Smooth muscle cell (in vitro differentiated cells): Measurements from ENCODE around the gene MRGPRX2. TPM values are rescaled to one million over a fixed set of nuclear protein-coding genes. Genes with fewer than 3 reads are reported as not detected.

Experiments
- DNase-seq: peaks from one replicate; lab custom pipeline; 2025; ENCODE audit not compliant: unreplicated experiment; lab: John Stamatoyannopoulos, UW
- H2AFZ ChIP-seq: fragments of 200-600 bp; sonication (generic); 2 replicates; pipeline ENCODE4 v1.6.0; 2016; ENCODE audit warnings: antibody characterized with exemption, low read depth, mild to moderate bottlenecking
- H3F3A ChIP-seq: fragments of 200-600 bp; sonication (generic); 2 replicates; pipeline ENCODE4 v1.6.0; 2017; ENCODE audit warnings: antibody characterized with exemption, low read depth
- H3K27ac ChIP-seq: fragments of 200-600 bp; sonication (generic); 2 replicates; pipeline ENCODE4 v1.5.1; 2016; ENCODE audit warnings: low read depth, mild to moderate bottlenecking
- H3K27me3 ChIP-seq: fragments of 200-600 bp; sonication (generic); 2 replicates; pipeline ENCODE4 v1.6.1; 2016; ENCODE audit warnings: low read depth, mild to moderate bottlenecking
- H3K36me3 ChIP-seq: fragments of 200-600 bp; sonication (generic); 2 replicates; pipeline ENCODE4 v1.5.1; 2016; ENCODE audit warnings: low read depth
- H3K4me1 ChIP-seq: fragments of 200-600 bp; sonication (generic); 2 replicates; pipeline ENCODE4 v1.5.1; 2016; ENCODE audit warnings: low read depth
- H3K4me2 ChIP-seq: fragments of 200-600 bp; sonication (generic); 2 replicates; pipeline ENCODE4 v1.6.0; 2016; ENCODE audit warnings: mild to moderate bottlenecking
- H3K4me3 ChIP-seq: fragments of 200-600 bp; sonication (generic); 2 replicates; pipeline ENCODE4 v1.5.1; 2016; ENCODE audit warnings: mild to moderate bottlenecking
- H3K79me2 ChIP-seq: fragments of 200-600 bp; sonication (generic); 2 replicates; pipeline ENCODE4 v1.6.0; 2016; ENCODE audit warnings: low read depth, mild to moderate bottlenecking
- H3K9ac ChIP-seq: fragments of 200-600 bp; sonication (generic); 2 replicates; pipeline ENCODE4 v1.6.0; 2016; ENCODE audit warnings: low read depth
- H3K9me3 ChIP-seq: fragments of 200-600 bp; sonication (generic); replicated peaks from 2 replicates; pipeline ENCODE4 v1.5.1; 2016; ENCODE audit warnings: low read depth
- H4K20me1 ChIP-seq: fragments of 200-600 bp; sonication (generic); 2 replicates; pipeline ENCODE4 v1.6.0; 2016; ENCODE audit warnings: low read depth
- CTCF ChIP-seq: fragments of 200-600 bp; sonication (generic); IDR thresholded peaks from 2 replicates; pipeline ENCODE4 v1.5.1; 2017; ENCODE audit warnings: borderline replicate concordance, mild to moderate bottlenecking, antibody characterized with exemption; ENCODE audit not compliant: insufficient read depth, poor library complexity, severe bottlenecking
- WGBS: methylation state at CpG from one replicate; pipeline ENCODE4 v1.1.7; 2016; ENCODE audit warnings: low lambda C conversion rate; 5-methylcytosine and 5-hydroxymethylcytosine counted together
- polyA plus RNA-seq: library from polyadenylated mRNA; unstranded; fragments of >200 nt; fragmentation: Nextera tagmentation; extraction: Ambion mirVana; gene quantifications from 2 replicates; pipeline ENCODE4 v1.2.1, GENCODE V29; 2016
- total RNA-seq: library from RNA; depleted of rRNA; stranded (reverse); fragments of >200 nt; gene quantifications from 2 replicates; pipeline ENCODE4 v1.2.3, GENCODE V29; 2014

The MRGPRX2 gene
- total and polyA plus RNA-seq, 2 experiments from 2014 or later, result 0.19 TPM; not detected in 1

- Histone ChIP-seq H3K27me3 (no peaks in the 10 kb centered on the region), H3K9me3 (no peaks in the 10 kb centered on the region), H4K20me1 (no peaks in the 10 kb centered on the region), H3K27ac (peak overlapping the region; percentile 68), H3K4me2 (no peak overlapping the region), H3K79me2 (no peaks in the 10 kb centered on the region), H3K36me3 (no peaks in the 10 kb centered on the region), H3K4me1 (no peaks in the 10 kb centered on the region), H2AFZ (no peak overlapping the region), H3K4me3 (no peak overlapping the region), H3K9ac (no peak overlapping the region), H3F3A (no peaks in the 10 kb centered on the region)
- no peak for TF ChIP-seq CTCF
- WGBS, result 77% methylated on average over 8 of the region's 8 CpGs
- DNase-seq, result no peak
These were observed 27.1 kb upstream of the MRGPRX2 start for GRCh38 chr11:19087658-19088057.

GRCh38 chr11:19084661-19085315 is 24.3 kb upstream of the MRGPRX2 start:
- H3K9me3 ChIP-seq, result no peaks in the 10 kb centered on the region
- no peaks in the 10 kb centered on the region for H4K20me1 ChIP-seq
- no peaks in the 10 kb centered on the region for H3K79me2 ChIP-seq
- H3K4me3 ChIP-seq, result no peak overlapping the region
- H3K4me1 ChIP-seq, result no peaks in the 10 kb centered on the region
- WGBS, result 89% methylated on average over 5 of the region's 5 CpGs
- no peaks in the 10 kb centered on the region for H3K27me3 ChIP-seq
- H3K4me2 ChIP-seq, result no peak overlapping the region
- TF ChIP-seq CTCF, result no peak
- H3K27ac ChIP-seq, result no peak overlapping the region
- no peak for DNase-seq
- no peak overlapping the region for H2AFZ ChIP-seq
- H3K36me3 ChIP-seq, result no peaks in the 10 kb centered on the region
- no peaks in the 10 kb centered on the region for H3F3A ChIP-seq
- H3K9ac ChIP-seq, result no peak overlapping the region

GRCh38 chr11:19083166-19083565 is 22.6 kb upstream of the MRGPRX2 start:
- H4K20me1 ChIP-seq, result no peaks in the 10 kb centered on the region
- H3K4me2 ChIP-seq, result no peak overlapping the region
- H3K9me3 ChIP-seq, result no peaks in the 10 kb centered on the region
- no peak overlapping the region for H3K27ac ChIP-seq
- no peak overlapping the region for H3K4me3 ChIP-seq
- H3K36me3 ChIP-seq, result no peaks in the 10 kb centered on the region
- H3K79me2 ChIP-seq, result no peaks in the 10 kb centered on the region
- H3F3A ChIP-seq, result no peaks in the 10 kb centered on the region
- TF ChIP-seq CTCF, result no peak
- no peaks in the 10 kb centered on the region for H3K4me1 ChIP-seq
- DNase-seq, result no peak
- H3K9ac ChIP-seq, result no peak overlapping the region
- H3K27me3 ChIP-seq, result no peaks in the 10 kb centered on the region
- WGBS, result 91% methylated on average over 1 of the region's 1 CpG
- H2AFZ ChIP-seq, result no peak overlapping the region

GRCh38 chr11:19080579-19080993 is 20.1 kb upstream of the MRGPRX2 start:
- H3K79me2 ChIP-seq, result no peaks in the 10 kb centered on the region
- H3F3A ChIP-seq, result no peaks in the 10 kb centered on the region
- no peaks in the 10 kb centered on the region for H3K9me3 ChIP-seq
- no peaks in the 10 kb centered on the region for H3K4me1 ChIP-seq
- no peak overlapping the region for H3K4me2 ChIP-seq
- TF ChIP-seq CTCF, result no peak
- no peaks in the 10 kb centered on the region for H3K36me3 ChIP-seq
- 76% methylated on average over 6 of the region's 6 CpGs for WGBS
- no peak overlapping the region for H3K9ac ChIP-seq
- no peak for DNase-seq
- no peak overlapping the region for H3K4me3 ChIP-seq
- H2AFZ ChIP-seq, result no peak overlapping the region
- H3K27me3 ChIP-seq, result no peaks in the 10 kb centered on the region
- no peaks in the 10 kb centered on the region for H4K20me1 ChIP-seq
- peak overlapping the region; percentile 48 for H3K27ac ChIP-seq
